Thoracic aorta (tissue), 2 donors: ENCODE measurements around the gene NDUFA8. TPM values are rescaled to one million over a fixed set of nuclear protein-coding genes. Genes with fewer than 3 reads are reported as not detected.

Experiments used
- ATAC-seq: fragments of 150-250 bp; one replicate; pipeline ENCODE4 v1.8.0; 2017; ENCODE audit warnings: low read depth; ENCODE audit not compliant: insufficient number of reproducible peaks, low FRiP score
- DNase-seq: peaks from one replicate; pipeline ENCODE4 v3.0.0-alpha.2; 2020; ENCODE audit warnings: low spot score
- H3K27ac ChIP-seq, 2 donors: fragments of 200-600 bp; sonication (generic); 1 replicate in 1 of 2; 2 replicates in 1 of 2; pipeline ENCODE4 v1.5.1; 2016; ENCODE audit warnings: mild to moderate bottlenecking in 2 of 2, moderate library complexity in 2 of 2
- H3K27me3 ChIP-seq: fragments of 200-600 bp; sonication (generic); replicated peaks from 2 replicates; pipeline ENCODE4 v1.6.0; 2016; ENCODE audit warnings: mild to moderate bottlenecking; ENCODE audit not compliant: insufficient read depth
- H3K36me3 ChIP-seq: fragments of 200-600 bp; sonication (generic); one replicate; pipeline ENCODE4 v1.5.1; 2016
- H3K4me1 ChIP-seq, 2 donors: fragments of 200-600 bp; sonication (generic); 1 replicate in 1 of 2; 2 replicates in 1 of 2; pipeline versions ENCODE4 v1.5.1 to v1.6.0; 2016; ENCODE audit warnings: low read depth in 2 of 2, mild to moderate bottlenecking in 1 of 2; ENCODE audit not compliant: control insufficient read depth in 1 of 2
- H3K4me3 ChIP-seq: fragments of 200-600 bp; sonication (generic); 2 replicates; pipeline ENCODE4 v1.5.1; 2016; ENCODE audit warnings: mild to moderate bottlenecking
- H3K9me3 ChIP-seq: fragments of 200-600 bp; sonication (generic); 2 replicates; pipeline ENCODE4 v1.5.1; 2016
- CTCF ChIP-seq: fragments of 200-600 bp; sonication (generic); IDR thresholded peaks from one replicate; pipeline ENCODE4 v1.5.1; 2019; ENCODE audit warnings: antibody characterized with exemption
- total RNA-seq, 2 donors: library from RNA; depleted of rRNA; stranded (reverse); fragments of >200 nt; gene quantifications; one replicate each; pipeline versions ENCODE4 v1.1.0 to v1.2.3, GENCODE V29; 2016

NDUFA8 gene
- total RNA-seq, 2 donors from 2014 or later: 14.6 to 19.3 TPM

- DNase-seq (no peak), ATAC-seq (no peak)
- Histone ChIP-seq H3K4me3 (no peak overlapping the region), H3K36me3 (no peaks in the 10 kb centered on the region), H3K4me1 (no peaks in the 10 kb centered on the region), H3K27me3 (no peaks in the 10 kb centered on the region), H3K27ac (no peak overlapping the region), H3K9me3 (no peaks in the 10 kb centered on the region)
- no peak for TF ChIP-seq CTCF
Observed at GRCh38 chr9:122191584-122191983, 32.0 kb upstream of the NDUFA8 start.

GRCh38 chr9:122190597-122191381 is 31.2 kb upstream of the NDUFA8 start:
- no peak for ATAC-seq

GRCh38 chr9:122188369-122188768 is 28.8 kb upstream of the NDUFA8 start:
- ATAC-seq (no peak), DNase-seq (no peak)
- Histone ChIP-seq H3K4me3 (no peak overlapping the region), H3K27me3 (no peaks in the 10 kb centered on the region), H3K9me3 (no peaks in the 10 kb centered on the region), H3K36me3 (no peaks in the 10 kb centered on the region), H3K4me1 (no peaks in the 10 kb centered on the region), H3K27ac (no peak overlapping the region)
- TF ChIP-seq CTCF: no peak

More at GRCh38 chr9:122190597-122191381, 31.2 kb upstream of the NDUFA8 start:
- no peak for DNase-seq
- Histone ChIP-seq H3K36me3 (no peaks in the 10 kb centered on the region), H3K4me3 (no peak overlapping the region), H3K4me1 (no peaks in the 10 kb centered on the region), H3K9me3 (no peaks in the 10 kb centered on the region), H3K27me3 (no peaks in the 10 kb centered on the region), H3K27ac (no peak overlapping the region)
- no peak for TF ChIP-seq CTCF

GRCh38 chr9:122186777-122187470 is 27.3 kb upstream of the NDUFA8 start:
- no peaks in the 10 kb centered on the region for H3K9me3 ChIP-seq
- H3K4me1 ChIP-seq: no peaks in the 10 kb centered on the region
- TF ChIP-seq CTCF: no peak
- H3K4me3 ChIP-seq: no peak overlapping the region
- no peaks in the 10 kb centered on the region for H3K36me3 ChIP-seq
- H3K27me3 ChIP-seq: no peaks in the 10 kb centered on the region
- no peak overlapping the region for H3K27ac ChIP-seq
- ATAC-seq (no peak), DNase-seq (no peak)

GRCh38 chr9:122186301-122186700 is 26.7 kb upstream of the NDUFA8 start:
- no peak for ATAC-seq
- no peak for TF ChIP-seq CTCF
- Histone ChIP-seq H3K36me3 (no peaks in the 10 kb centered on the region), H3K27me3 (no peaks in the 10 kb centered on the region), H3K4me1 (no peaks in the 10 kb centered on the region), H3K27ac (no peak overlapping the region), H3K4me3 (no peak overlapping the region), H3K9me3 (no peaks in the 10 kb centered on the region)
- no peak for DNase-seq
